HPDE6-E6E7 (cell line): ENCODE data around the gene PTPN7.

Experiments used
- DNase-seq: peaks from one replicate; pipeline ENCODE4 v3.0.0; 2011; ENCODE audit warnings: missing footprints; ENCODE audit errors: extremely low spot score

PTPN7 gene

GRCh38 chr1:202106340-202107254 is 53.8 kb downstream of the PTPN7 start:
- DNase-seq = no peak

GRCh38 chr1:202105571-202106339 is 54.6 kb downstream of the PTPN7 start:
- DNase-seq = peak; percentile 68

- no peak for DNase-seq
Measured at GRCh38 chr1:202104073-202104472, 56.3 kb downstream of the PTPN7 start.

DNA sequence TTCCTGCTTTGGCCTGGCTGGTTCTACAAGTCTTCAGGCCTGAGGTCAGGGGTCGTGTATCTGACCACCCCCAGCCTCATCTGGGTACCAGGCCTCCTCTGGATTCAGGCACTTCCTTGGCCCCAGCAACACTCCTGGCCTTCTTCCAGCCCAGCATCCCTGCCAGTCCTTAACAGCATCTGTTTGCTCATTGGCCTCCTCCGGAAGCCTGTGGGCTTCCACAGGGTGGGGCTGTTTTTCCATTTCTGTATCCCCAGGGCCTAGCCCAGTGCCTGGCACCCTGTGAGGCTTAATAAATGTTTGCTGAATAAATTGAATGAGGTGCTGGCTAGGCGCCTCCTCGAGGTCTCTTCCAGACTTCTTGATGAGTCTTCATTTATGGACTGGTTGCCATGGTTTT is 59.2 kb downstream of the PTPN7 start:
- no peak for DNase-seq
